Measurements from ENCODE around the gene GABRB1. TPM values are rescaled to one million over a fixed set of nuclear protein-coding genes. Genes with fewer than 3 reads are reported as not detected.

GABRB1 gene
- total RNA-seq, 1 donor from 2014 or later = 0.29 TPM

GRCh38 chr4:47355568-47355967 lies 324.2 kb downstream of the GABRB1 start:
- DNase-seq (ENCODE audit: low read depth) = no peak
- no peak for TF ChIP-seq CTCF (conservative IDR thresholded peaks at IDR 0.05; ENCODE audit: low read depth, low read length)
- no peak overlapping the region for H3K4me3 ChIP-seq (ENCODE audit: low read depth, low read length)

DNA sequence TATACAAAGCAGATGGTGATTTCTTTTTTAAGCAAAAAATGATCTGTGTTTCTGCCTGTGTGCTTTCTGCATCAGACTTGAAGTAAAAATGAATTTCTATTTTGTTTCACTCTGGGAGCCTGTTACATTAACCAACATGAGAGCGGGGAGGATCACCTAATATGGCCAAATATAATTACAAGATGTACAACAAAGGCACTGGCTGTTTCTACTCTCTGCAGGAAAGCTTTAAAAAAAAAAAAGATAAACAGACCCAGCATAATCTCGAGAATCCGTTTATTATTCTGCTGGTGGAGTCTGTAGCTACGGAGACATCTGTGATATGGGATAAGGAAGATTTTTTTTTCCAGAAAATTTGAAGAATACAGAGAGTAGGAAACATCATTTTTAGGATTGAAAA lies 328.5 kb downstream of the GABRB1 start:
- DNase-seq (ENCODE audit: low read depth) = no peak
- no peak overlapping the region for H3K4me3 ChIP-seq (ENCODE audit: low read depth, low read length)
- no peak for TF ChIP-seq CTCF (conservative IDR thresholded peaks at IDR 0.05; ENCODE audit: low read depth, low read length)

- H3K4me3 ChIP-seq (ENCODE audit: low read depth, low read length) = no peak overlapping the region
- no peak for TF ChIP-seq CTCF (conservative IDR thresholded peaks at IDR 0.05; ENCODE audit: low read depth, low read length)
- no peak for DNase-seq (ENCODE audit: low read depth)
Observed at GRCh38 chr4:47367761-47368160, 336.4 kb downstream of the GABRB1 start.

GRCh38 chr4:47368211-47368610 lies 336.8 kb downstream of the GABRB1 start:
- DNase-seq (ENCODE audit: low read depth) = no peak
- no peak overlapping the region for H3K4me3 ChIP-seq (ENCODE audit: low read depth, low read length)
- TF ChIP-seq CTCF (conservative IDR thresholded peaks at IDR 0.05; ENCODE audit: low read depth, low read length) = no peak

- no peak for DNase-seq (ENCODE audit: low read depth)
- TF ChIP-seq CTCF (conservative IDR thresholded peaks at IDR 0.05; ENCODE audit: low read depth, low read length) = no peak
- H3K4me3 ChIP-seq (ENCODE audit: low read depth, low read length) = no peak overlapping the region
Observed at GRCh38 chr4:47372561-47372960, 341.2 kb downstream of the GABRB1 start.

DNA sequence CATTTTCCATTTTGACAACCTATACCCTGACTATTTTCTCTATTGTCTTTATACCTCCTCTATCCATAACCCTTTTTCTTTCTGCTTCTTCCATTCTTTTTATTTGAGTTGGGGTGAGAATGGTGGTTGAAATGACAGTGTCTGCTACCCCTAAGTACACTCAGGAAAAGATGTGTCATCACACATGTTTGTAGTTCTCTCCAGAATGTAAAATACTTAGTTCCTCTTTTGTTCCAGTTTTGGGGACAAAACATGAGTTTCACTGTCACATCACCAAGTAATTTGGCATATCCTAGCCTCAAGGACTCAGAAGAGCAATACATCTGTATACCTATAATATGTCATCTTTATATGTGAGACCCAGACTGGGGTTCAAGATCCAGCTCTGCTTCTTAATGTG lies 341.8 kb downstream of the GABRB1 start:
- DNase-seq (ENCODE audit: low read depth) = no peak
- no peak overlapping the region for H3K4me3 ChIP-seq (ENCODE audit: low read depth, low read length)
- TF ChIP-seq CTCF (conservative IDR thresholded peaks at IDR 0.05; ENCODE audit: low read depth, low read length) = no peak

DNA sequence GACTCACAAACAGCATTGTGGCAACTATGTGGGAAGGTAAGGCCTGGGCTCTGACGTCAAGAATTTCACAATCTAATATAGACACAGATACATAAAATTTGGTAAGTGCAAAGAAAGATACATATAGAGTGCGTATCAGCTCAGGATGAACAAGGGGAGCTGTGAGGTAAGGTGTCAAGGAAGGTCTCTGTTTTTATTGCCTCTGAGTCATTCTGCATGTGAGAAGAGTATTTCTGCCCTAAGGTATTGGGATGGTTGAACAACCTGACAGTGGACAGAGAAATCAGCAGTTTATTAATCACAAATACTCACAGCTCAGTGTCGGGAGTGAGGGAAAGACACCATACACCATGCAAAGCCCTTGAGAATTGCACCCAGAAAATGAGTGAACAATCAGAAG lies 342.3 kb downstream of the GABRB1 start:
- H3K4me3 ChIP-seq (ENCODE audit: low read depth, low read length) = no peak overlapping the region
- TF ChIP-seq CTCF (conservative IDR thresholded peaks at IDR 0.05; ENCODE audit: low read depth, low read length) = no peak
- DNase-seq (ENCODE audit: low read depth) = no peak
